Activated naive CD4-positive, alpha-beta T cell (primary cell): Measurements from ENCODE around the gene TEKT1.
"Not testable (repeated sequence)": the region's sequence is repeated elsewhere in the genome, so short reads cannot be mapped to it uniquely, and the experiment has no call there.

Source experiments
- DNase-seq, 4 experiments: peaks; one replicate each; lab custom pipeline; 2025; lab: John Stamatoyannopoulos, UW

The TEKT1 gene

DNA sequence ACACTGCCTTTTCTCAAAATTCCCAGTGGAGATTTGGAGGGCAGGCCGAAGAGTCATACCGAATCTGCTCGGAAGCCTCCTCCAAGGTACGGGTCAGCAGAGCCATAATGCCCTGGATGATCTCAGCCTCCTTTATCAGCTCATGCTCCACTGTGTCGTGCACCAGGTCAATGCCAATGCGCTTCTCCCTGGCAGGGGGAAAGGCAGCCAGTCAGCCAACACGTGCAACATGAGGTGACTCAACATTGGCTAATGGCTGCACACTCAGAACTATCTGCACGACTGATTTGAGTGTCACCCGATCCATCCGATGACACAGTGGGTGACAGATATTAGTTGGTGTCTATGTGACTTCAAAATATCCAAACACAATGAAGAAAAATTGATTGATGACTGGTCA lies 15.8 kb downstream of the TEKT1 start:
- DNase-seq: no peak

DNA sequence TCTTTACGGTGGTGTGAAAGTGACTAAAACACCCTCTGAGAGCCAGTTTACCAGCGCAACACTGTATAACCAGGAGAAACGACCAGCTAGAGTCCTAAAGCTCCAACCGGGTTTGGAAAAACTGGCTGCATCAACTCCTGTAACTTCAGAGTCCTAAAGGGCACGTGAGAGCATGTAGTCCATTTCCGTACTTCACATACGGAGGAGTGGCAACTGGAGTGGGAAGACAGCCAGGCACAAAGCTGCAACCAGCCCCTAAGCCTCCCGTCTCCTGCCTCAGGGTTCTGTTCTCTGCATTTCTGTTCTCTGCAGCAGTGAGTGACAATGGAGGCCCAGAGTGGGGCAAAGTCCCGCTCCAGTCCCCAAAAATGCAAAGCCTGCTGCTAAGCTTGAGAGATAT lies 19.2 kb downstream of the TEKT1 start:
- no peak for DNase-seq

DNA sequence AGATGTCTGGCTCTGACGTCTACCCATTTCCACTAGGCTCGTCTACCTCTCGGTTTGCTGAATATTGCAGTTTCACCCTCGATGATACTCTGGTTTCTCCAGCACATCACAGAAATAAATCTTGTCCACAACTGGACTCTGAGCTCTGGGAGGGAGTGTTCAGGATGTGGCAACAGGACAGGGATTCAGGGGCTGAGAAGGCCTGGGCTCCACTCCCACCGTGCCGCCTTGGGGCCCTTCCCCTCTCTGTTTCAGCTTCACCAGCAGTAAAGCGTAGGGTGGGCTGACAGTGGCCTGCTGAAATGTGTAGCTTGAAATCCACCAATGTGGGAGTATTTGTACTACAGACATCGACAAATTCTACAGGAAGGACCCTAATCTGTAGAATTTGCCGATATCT lies 20.0 kb downstream of the TEKT1 start:
- DNase-seq: no peak

DNA sequence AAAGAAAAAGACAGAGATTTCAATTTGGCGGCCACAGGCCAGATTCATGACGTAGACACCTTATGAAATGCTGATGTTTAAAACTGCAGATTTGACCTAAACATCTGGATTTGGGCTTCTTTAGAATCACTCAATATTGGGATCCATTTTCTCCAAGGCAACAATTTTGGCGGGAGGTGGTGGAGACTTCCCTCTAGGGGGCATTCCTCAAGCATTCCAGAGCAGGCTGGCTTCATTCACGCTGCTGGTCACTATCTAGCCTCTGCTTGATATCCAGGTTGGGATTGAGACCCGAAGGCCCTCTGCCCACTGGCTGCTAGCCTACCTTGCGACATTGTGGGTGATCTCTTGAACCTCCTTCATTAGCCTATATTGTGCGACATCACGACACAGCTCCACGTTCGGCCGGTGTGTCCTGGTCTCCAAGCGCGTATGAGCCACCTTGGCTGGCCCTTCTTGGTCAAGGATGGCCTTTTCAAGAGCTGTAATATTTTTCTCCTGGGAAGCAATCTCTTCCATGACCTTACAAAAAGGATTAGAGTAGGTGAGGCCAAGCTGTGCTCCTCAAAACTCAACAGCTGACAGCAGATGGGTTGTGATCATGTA lies 31.0 kb downstream of the TEKT1 start:
- DNase-seq: no peak

DNA sequence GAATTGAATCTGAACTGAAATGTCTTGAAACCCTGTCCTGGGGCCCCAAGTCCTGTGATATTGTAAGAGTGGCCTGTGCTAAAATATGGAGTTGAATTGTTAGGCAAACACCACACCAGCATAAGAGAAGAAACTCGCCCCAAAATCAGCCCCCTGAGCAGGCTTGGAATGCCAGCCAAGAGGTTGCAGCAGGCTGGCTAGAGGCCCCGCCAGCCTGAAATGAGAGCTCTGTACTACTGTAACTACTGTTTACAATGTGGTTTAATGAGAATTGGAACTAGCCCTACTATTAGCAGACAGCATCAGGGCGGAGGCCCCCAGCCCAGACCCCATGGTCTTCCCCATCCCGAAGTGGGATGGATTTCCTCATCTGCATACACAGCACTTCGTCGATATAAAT lies 31.8 kb downstream of the TEKT1 start:
- DNase-seq: no peak

DNA sequence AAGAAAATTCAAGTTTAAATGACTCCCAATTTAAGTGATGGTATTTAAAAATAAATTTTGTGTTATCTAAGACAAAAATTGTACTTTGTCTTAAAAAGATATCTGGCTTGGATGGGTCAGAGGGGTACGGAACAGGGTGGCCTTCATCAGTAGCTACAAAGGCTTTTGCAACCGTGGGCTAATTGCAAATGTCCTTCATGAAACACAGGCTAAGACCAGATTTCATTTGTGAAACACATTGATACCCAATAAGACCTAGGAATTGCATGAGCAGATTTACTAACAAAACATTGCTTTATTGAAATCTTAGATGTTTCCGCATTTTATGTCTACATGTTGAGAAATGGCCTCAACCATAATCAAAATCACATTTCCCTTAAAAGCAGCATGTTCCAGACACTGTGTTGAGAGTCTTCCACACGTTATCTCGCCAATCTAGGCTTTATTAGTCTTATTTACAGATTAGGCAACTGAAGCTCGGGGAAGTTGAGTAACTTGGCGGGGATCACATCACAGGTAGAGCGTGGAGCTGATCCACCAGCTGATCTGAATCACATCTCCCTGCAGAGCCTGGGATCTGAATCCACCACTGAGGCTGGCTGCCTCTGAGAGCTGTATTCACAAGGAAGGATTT lies 33.7 kb downstream of the TEKT1 start:
- DNase-seq: no peak

DNA sequence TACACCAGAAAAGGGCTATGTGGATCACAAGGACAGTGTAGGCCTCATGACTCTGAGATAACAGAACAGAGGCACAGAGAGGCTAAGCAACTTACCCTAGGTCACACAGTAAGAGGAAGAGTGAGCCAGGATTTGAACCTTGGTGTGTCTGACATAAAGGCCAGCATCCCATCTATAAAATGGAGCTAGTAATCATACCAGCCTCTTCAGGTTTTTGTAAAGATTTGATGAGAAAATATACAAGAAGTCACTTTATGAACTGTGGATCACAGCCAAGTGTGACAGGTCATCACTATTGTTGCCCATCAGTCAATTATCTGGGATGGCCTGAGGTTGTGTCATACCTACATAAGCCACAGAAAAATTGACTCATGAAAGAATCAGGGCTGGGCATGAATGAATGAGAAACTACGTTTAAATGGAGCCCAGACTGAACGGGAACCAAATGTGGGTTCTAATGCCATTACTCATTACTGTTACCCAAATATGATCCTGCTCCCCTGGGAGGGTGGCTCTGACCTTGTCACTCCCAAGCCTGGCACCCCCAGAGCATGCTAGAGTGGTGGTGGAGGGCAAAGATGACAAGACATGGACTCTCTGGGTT lies 34.5 kb downstream of the TEKT1 start:
- DNase-seq: no peak

DNA sequence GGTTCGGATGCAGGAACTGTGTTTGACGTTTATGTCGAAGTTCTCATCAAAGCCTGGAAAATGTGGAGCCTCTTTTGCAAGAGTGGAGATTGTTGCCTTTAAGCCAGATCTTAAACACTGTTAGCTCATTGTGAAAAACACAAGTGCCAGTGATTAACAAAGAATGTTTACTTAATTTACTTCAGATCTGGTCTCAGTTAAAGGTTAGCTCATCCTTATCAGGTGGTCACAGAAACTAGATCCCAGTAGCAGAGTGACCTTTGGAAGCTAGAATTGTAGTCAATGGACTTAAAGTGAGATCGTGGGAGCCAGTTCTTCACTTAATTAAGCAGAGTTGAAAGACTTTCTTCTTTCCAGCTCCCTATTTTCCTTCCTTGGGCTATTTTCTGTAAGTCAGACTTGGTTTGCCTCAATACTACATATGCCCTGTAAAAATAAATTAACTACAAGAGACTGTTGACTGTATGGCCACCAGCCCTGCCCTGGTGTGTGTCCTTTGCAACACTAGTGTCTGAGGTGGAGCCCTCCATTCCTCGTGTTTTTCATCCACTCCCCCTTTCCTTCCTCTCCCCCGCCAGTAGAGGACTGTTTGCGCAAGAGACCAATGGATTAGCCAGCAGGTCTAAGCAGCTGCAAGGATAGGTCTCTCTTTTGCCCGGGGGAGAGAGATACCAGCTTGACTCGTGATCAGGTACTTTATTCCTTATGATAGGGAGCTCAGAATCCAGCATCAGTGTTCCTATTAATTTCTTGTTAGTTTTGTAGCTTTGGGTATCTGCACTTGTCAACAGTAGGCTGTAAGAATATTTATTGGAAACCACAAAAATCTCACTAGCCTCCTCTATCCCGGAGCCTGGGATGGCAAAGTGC lies 35.3 kb downstream of the TEKT1 start:
- DNase-seq: no peak

DNA sequence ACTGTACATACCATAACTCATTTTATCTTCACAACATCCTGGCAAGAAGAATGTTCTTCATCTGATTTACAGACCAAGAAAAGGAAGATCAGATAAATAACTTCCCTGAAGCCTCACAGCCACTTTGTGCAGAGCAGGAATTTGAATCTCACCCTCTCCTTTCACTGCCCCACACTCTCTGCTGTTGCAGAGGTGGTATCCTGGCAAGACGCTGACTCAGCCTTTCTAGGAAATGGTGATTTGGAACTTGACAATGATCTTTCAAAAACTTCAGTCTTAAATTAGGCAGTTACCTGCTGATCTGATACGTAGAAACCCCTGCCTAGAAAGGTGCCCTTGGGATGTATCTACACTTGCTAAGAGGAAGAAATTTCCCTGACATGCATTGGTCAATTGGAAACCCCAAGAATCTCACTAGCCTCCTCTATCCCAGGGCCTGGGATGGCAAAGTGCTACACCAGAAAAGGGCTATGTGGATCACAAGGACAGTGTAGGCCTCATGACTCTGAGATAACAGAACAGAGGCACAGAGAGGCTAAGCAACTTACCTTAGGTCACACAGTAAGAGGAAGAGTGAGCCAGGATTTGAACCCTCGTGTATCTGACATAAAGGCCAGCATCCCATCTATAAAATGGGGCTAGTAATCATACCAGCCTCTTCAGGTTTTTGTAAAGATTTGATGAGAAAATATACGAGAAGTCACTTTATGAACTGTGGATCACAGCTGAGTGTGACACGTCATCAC lies 37.6 kb downstream of the TEKT1 start:
- no peak for DNase-seq

DNA sequence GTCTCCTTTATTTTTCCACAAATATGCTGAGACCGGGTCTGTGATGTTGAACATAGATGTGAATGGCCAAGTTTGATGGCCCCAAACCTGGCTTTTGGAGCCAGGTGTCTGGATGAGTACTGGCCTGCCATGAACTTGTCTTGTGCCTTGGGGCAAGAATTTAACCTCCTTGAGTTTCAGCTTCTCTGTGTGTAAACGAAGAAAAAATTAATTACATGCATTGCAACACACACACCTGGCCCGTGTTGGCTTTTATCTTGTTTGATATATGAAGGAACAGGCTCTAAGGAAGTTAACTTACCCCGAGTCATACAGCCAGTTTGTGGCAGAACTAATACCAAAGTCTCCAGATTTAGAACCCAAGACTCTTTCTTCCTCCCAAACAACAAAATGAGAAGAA lies 42.4 kb downstream of the TEKT1 start:
- DNase-seq: no peak

DNA sequence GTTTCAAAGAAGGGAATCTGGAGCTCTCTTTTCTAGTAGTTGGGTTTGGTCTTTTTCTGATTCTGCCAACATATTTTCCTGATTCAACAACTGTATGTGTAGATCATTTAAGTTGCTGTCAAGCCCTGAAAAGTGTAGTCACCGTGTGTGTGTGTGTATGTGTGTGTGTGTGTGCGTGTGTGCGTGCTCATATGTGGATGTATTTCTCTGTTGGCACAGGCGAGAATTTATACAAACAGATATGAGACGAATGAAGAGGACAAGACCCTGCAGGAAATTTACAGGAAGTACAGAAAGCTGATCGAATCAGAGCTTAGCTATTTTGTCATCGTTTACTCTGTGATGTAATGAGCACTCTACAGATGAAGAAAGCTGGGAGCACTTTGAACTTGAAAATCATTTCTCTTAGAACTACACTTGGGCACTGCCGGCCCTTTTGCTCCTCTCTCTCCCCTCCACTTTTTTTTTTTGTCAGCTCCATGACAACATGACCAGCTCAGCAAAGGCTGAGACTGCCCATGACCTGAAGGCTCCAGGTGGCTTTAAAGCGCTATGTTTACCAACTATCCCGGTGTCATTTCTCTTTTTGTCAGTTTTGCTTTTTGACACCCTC lies 44.3 kb downstream of the TEKT1 start:
- DNase-seq: no peak

DNA sequence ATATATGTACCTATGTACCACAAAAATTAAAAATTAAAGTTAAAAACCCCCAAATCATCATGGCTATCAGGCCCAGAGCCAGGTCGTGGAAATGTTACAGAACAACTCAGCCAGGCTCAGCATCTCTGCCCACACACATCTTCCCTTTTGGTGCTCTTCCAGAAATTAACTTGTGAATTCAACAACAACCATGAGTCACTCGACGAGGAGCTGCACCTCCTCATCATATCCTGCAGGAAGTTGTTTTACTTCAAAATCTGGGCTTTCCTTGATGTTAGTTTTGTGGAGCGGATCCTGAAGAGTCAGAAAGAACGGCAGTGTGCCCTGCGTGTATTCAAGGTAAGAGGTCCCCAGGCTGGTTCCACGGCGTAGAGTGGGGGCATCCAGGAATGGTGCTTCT lies 44.9 kb downstream of the TEKT1 start:
- no peak for DNase-seq

DNA sequence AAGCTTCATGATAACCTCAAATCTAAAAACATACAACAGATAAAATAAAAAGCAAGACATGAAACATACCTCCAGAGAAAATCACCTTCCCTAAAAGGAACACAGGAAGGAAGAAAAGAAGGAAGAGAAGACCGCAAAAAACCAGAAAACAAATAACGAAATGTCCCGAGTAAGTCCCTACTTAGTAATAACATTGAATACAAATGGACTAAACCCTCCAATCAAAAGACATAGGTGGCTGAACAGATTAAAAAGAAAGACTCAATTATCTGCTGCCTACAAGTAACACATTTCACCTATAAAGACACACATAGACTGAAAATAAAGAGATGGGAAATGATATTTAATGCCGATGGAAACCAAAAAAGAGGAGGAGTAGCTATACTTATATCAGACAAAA lies 49.3 kb downstream of the TEKT1 start:
- DNase-seq: no peak

DNA sequence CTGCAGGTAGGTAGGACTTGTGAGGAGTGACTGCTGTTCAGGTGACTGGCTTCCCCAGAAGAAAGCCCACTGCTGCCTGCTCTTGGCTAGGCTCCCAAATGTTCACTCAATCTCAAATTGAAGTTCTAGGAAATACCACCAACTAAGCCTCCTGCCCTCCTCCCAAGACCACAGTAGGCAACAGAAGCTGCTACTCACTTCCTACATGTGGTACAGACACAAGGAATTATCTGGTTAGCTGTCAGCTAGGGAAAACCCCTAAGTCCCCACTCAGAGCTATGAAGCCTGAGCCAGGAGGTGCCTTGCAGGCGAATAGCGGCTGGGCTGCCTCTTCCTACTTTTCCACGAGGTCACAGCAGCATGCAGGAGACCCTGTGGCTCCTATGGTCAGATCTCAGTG lies 50.6 kb downstream of the TEKT1 start:
- DNase-seq: no peak

DNA sequence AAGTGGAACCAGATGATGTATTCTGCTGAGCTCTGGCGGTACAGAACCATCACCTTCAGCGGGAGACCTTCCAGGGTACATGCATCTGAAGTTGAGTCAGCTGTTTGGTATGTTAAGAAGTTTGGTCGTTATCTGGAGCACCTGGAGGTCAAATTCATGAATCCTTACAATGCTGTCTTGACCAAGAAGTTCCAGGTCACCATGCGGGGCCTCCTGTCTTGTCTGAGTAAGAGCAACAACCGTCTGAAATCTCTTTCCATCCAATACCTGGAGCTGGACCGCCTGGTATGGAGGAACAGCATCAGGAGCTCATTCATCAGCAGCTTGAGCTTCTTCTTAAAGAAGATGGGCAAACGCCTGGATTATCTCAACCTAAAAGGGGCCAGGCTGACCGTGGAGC lies 51.5 kb downstream of the TEKT1 start:
- no peak for DNase-seq

DNA sequence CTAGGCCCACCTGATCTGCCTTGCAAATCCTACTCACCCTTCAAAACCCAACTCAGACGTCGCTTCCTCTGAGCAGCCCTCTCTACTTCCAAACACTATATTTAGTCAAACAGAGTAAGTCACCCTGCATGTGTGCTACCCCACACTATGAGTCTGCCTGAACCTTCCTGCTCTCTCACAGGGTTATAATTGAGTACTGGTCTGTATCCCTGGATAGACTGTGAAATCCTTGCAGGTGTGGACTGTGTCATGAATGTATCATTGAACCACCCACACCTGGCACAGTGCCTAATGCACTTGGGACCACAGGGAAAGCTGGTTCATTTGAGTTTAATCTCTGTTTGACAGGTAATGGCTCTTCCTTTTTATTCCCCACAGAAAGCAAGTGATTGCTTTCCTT lies 52.1 kb downstream of the TEKT1 start:
- no peak for DNase-seq

DNA sequence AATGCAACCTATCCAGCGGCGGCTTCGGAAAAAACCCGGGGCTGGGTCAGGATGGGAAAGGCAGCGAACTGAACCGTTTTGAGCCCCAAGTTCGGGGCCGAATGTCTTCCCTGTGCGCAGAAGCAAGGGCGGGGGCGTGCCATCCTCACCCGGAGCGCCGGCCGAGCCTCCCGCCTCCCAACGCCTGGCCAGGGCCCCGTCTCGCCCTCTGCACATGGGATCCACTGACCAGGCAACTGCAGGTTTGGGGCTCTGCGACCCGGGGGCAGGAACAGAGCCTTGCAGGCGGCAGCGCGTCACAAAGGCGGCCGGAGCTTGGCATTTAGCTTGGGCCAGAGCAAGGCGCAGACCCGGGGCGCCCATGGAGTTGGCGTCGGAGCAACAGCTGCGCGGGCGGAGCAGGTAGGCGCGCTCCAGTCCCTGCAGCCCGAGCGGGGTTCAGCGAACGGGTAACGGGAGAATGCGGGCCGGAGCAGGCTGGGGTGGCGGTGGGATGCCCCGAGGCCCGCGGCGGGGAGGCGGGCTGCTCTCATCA lies 55.6 kb downstream of the TEKT1 start, which contains the start of gene FBXO39:
Gene FBXO39 (plus strand): TSS at position 345 of the 535 bp plus-strand sequence. CDS start 3,654 bp downstream, outside the sequence.
- no peak for DNase-seq

DNA sequence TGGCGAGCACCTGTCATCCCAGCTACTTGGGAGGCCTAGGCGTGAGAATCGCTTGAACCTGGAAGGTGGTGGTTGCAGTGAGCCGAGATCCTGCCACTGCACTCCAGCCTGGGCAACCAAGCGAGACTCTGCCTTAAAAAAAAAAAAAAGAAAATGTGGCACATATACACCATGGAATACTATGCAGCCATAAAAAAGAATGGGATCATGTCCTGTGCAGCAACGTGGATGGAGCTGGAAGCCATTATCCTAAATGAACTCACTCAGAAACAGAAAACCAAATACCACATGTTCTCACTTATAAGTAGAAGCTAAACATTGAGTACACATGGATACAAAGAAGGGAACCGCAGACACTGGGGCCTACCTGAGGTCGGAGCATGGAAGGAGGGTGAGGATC lies 56.6 kb downstream of the TEKT1 start:
- DNase-seq: not testable (repeated sequence)

DNA sequence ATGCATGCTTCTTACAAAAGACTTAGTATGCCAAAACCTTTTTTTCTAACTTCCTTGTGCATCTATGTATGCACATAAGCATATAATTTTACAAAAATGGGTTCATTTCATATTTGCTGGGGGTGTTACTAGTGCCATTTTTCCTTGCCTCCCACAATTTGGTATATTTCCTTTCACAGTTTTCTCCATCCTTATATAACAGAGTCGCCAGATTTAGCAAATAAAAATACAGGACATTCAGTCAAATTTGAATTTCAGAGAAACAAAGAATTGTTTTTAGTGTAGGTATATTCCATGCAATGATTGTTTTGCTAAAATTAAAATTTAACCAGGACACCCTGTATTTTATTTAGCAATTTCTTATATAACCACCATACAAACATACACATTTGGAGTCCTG lies 59.5 kb downstream of the TEKT1 start:
- no peak for DNase-seq

DNA sequence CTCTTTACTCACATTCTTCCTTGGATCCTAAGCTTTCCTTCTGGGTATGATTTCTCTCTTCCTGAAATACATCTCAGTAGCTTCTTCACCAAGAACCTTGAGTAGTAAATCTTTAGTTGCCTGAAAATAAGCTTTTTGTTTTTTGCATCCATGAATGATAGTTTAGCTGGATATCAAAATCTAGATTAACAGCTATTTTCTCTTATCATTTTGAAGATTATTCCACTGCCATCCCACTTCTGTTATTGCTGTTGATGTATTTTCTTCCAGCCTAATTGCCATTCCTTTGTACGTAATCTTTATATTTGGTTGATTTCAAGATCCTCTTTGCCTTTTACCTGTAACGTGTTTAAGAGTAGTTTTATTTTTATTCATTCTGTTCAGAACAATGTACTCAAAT lies 63.1 kb downstream of the TEKT1 start:
- no peak for DNase-seq

DNA sequence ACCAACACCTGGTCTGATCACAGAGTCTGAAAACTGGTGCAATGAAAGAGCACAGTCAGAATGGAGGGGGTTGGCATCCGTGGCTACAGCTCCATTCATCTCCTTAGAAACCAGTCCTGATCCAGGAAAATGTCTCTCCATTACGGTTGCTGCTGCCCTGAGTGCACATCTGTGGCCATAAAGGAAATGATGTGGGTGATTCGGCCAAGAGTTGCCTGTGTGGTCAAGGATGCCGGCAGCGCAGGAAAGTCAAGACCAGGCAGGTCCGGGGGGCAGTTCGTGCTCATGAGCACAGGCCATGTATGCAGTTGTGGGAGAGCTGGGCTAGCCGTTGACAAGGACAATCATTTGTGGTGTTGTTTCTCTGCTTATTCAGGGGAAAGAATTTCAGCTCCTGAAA lies 69.8 kb downstream of the TEKT1 start:
- no peak for DNase-seq
